HepG2 (cell line): Measurements from ENCODE around the gene RERE.

Experiments used
- CBFB ChIP-seq: sonication (generic); formaldehyde crosslinking; IDR thresholded peaks from 2 replicates; pipeline ENCODE4 v1.4.0; 2020; ENCODE audit warnings: missing genetic modification reagents
- ESRRA ChIP-seq: sonication (generic); formaldehyde crosslinking; IDR thresholded peaks from 2 replicates; pipeline ENCODE4 v1.5.1; 2020; ENCODE audit warnings: mild to moderate bottlenecking, low read depth, missing genetic modification reagents
- MXI1 ChIP-seq: IDR thresholded peaks from 3 replicates; pipeline ENCODE4 v1.6.1; 2012; ENCODE audit warnings: low read depth, low read length, inconsistent platforms, borderline replicate concordance
- RFX5 ChIP-seq: IDR thresholded peaks from 2 replicates; pipeline ENCODE4 v1.6.1; 2011; ENCODE audit warnings: low read depth, low read length, improper control_type of control experiment
- ZNF335 ChIP-seq: sonication (generic); formaldehyde crosslinking; IDR thresholded peaks from 2 replicates; pipeline ENCODE4 v1.4.0; 2020; ENCODE audit warnings: missing genetic modification reagents
- ZNF709 ChIP-seq: sonication (generic); formaldehyde crosslinking; IDR thresholded peaks from 2 replicates; pipeline ENCODE4 v1.5.0; 2020; ENCODE audit warnings: mild to moderate bottlenecking, missing genetic modification reagents
- TF ChIP-seq, protein P1 (sequence below): sonication (generic); formaldehyde crosslinking; IDR thresholded peaks from 2 replicates; pipeline ENCODE4 v1.8.0; 2022; ENCODE audit warnings: missing genetic modification reagents, mild to moderate bottlenecking, moderate library complexity, borderline replicate concordance

GRCh38 chr1:8342325-8342724, 475.1 kb downstream of the RERE start:
- TF ChIP-seq CBFB (CRISPR knock-in tag) (no peak), ZNF709 (CRISPR knock-in tag) (no peak), MXI1 (no peak), ESRRA (CRISPR knock-in tag) (no peak), RFX5 (no peak), ZNF335 (CRISPR knock-in tag) (no peak)
- TF ChIP-seq, protein P1, sequence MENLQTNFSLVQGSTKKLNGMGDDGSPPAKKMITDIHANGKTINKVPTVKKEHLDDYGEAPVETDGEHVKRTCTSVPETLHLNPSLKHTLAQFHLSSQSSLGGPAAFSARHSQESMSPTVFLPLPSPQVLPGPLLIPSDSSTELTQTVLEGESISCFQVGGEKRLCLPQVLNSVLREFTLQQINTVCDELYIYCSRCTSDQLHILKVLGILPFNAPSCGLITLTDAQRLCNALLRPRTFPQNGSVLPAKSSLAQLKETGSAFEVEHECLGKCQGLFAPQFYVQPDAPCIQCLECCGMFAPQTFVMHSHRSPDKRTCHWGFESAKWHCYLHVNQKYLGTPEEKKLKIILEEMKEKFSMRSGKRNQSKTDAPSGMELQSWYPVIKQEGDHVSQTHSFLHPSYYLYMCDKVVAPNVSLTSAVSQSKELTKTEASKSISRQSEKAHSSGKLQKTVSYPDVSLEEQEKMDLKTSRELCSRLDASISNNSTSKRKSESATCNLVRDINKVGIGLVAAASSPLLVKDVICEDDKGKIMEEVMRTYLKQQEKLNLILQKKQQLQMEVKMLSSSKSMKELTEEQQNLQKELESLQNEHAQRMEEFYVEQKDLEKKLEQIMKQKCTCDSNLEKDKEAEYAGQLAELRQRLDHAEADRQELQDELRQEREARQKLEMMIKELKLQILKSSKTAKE (CRISPR knock-in tag) = no peak
